ENCODE data around the gene ASGR1. TPM values are rescaled to one million over a fixed set of nuclear protein-coding genes. Genes with fewer than 3 reads are reported as not detected.

Gene ASGR1
- total and polyA plus RNA-seq, 2 of the 4 experiments (the other 2 are of a cell fraction), result 1.3 to 3.8 TPM

DNA sequence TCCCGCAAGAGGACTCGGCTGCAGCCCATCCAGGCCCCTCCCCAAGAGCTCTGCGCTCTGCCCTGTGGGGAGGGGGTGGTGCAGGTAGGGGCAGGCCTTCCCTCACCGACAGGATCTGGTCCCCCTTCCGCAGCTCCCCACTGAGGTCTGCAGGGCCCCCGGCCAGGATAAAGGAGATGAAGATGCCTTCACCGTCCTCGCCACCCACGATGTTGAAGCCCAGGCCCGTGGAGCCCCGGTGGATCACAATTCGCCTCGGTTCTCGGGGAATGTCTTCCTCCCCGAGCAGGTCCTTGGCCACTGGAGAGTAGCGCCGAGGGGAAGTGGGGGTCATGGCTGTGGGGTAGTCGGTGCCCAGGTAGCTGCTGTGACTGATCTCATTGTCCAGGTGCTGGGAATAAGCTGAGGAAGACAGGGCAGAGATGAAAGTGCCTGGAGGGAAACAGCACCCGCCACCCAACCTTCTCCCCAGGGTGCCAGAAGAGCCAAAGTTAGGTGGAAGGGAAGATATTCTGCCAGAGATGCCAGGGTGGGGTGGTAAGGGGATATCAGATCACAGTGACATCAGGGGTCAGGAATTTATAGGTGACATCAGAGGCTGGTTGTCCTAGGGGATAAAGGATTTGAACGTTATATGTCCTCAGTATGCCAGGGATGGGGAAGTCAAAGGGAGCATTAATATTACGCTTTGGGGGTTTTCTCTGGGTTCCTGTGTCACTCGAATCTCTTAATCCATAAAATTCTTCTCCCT, 17.7 kb upstream of the ASGR1 start:
- H3K4ac ChIP-seq (ENCODE audit: low read depth, low read length), result no peak overlapping the region
- CTCF ChIA-PET, result no interaction called here
- H3K27ac ChIP-seq (ENCODE audit: insufficient read depth, low read length), result no peak overlapping the region
- TF ChIP-seq BHLHE40 (IDR thresholded peaks at IDR 0.05; ENCODE audit: low read depth, low read length) (no peak), FOS (IDR thresholded peaks at IDR 0.05; ENCODE audit: low read depth, low read length) (no peak), MAZ (IDR thresholded peaks at IDR 0.05; ENCODE audit: borderline replicate concordance, low read depth, low read length) (no peak), MAFK (IDR thresholded peaks at IDR 0.05; ENCODE audit: low read depth, low read length) (no peak), RCOR1 (IDR thresholded peaks at IDR 0.05; ENCODE audit: insufficient replicate concordance, low read length) (no peak), USF2 (IDR thresholded peaks at IDR 0.05; ENCODE audit: low read depth, low read length) (no peak), ELK1 (IDR thresholded peaks at IDR 0.05; ENCODE audit: borderline replicate concordance, low read depth, low read length) (no peak), POLR2A (IDR thresholded peaks at IDR 0.05; ENCODE audit: low read depth, low read length) (no peak)
- no peak overlapping the region for H2AK5ac ChIP-seq (ENCODE audit: low read depth, low read length)
- no peak overlapping the region for H3K14ac ChIP-seq (replicated peaks; ENCODE audit: low read depth, low read length)
- no peak overlapping the region for H3K9ac ChIP-seq (ENCODE audit: low read depth, low read length)
- no peak overlapping the region for H3K56ac ChIP-seq (ENCODE audit: extremely low read depth, insufficient read depth, low read length)
- no peaks in the 10 kb centered on the region for H3K9me3 ChIP-seq (ENCODE audit: control insufficient read depth, insufficient read depth, low read length)
- peaks cover 3% of the 10 kb centered on the region; the same call in 1 of the 2 replicates for H4K20me1 ChIP-seq (ENCODE audit: insufficient read depth, low read length)
- H2BK120ac ChIP-seq (ENCODE audit: low read depth, low read length), result no peak overlapping the region
- intact Hi-C loops (cut with micrococcal nuclease) (no loop called here), dilution Hi-C loops (cut with HindIII; ENCODE audit: low sequenced_read_pairs, unreplicated experiment) (no loop called here), in situ Hi-C loops (cut with MboI; ENCODE audit: low sequenced_read_pairs) (no loop called here)
- peaks cover 45% of the 10 kb centered on the region for H3K36me3 ChIP-seq (ENCODE audit: control insufficient read depth, insufficient read depth, low read length)
- no peak overlapping the region for H4K8ac ChIP-seq (ENCODE audit: low read depth in 2 of 2, low read length in 2 of 2)
- 90% methylated on average over 2 of the region's 22 CpGs; no CpG with 5 or more reads in 1 of the 2 experiments for WGBS, 2 experiments (ENCODE audit: extremely low coverage in 2 of 2, insufficient read length in 1 of 2)
- no peak overlapping the region for H3K4me2 ChIP-seq (ENCODE audit: low read depth, low read length)
- no peaks in the 10 kb centered on the region for H3K27me3 ChIP-seq (ENCODE audit: control insufficient read depth, insufficient read depth, low read length)
- no TSS peak for BruUV-seq (replicated peaks)
- no peak overlapping the region for H2BK5ac ChIP-seq (ENCODE audit: low read depth, low read length, poor library complexity, severe bottlenecking)
- ATAC-seq (ENCODE audit: low read depth), result no peak
- peak overlapping the region; percentile 37 for H2AK9ac ChIP-seq (replicated peaks; ENCODE audit: low read depth, low read length, poor library complexity)
- no peaks in the 10 kb centered on the region; a peak in 1 of 4 replicates for H3K79me1 ChIP-seq (ENCODE audit: low read depth in 1 of 2, low read length in 2 of 2)
- no peak overlapping the region for H4K5ac ChIP-seq (ENCODE audit: low read depth, low read length)
- H3K18ac ChIP-seq (ENCODE audit: low read depth, low read length), result no peak overlapping the region
- no peaks in the 10 kb centered on the region for H3K4me1 ChIP-seq (ENCODE audit: control insufficient read depth, insufficient read depth, low read length)
- H2BK20ac ChIP-seq (ENCODE audit: low read depth, low read length), result no peak overlapping the region
- no peaks in the 10 kb centered on the region for H3K9me1 ChIP-seq (ENCODE audit: insufficient read depth, low read length)
- no peak overlapping the region for H4K91ac ChIP-seq (ENCODE audit: insufficient read depth, low read depth, low read length)
- H3K4me3 ChIP-seq (ENCODE audit: insufficient read depth, low read depth, low read length), result no peak overlapping the region
- H2BK15ac ChIP-seq (ENCODE audit: low read depth, low read length), result no peak overlapping the region
- POLR2A ChIA-PET (ENCODE audit: unreplicated experiment), result no interaction called here
- H3K23ac ChIP-seq (ENCODE audit: low read depth, low read length), result no peak overlapping the region
- DNase-seq, result no peak
- no peak overlapping the region for H2AFZ ChIP-seq (replicated peaks; ENCODE audit: low read length, poor library complexity)
